Common myeloid progenitor, CD34-positive (primary cell): ENCODE results near the gene OTP.

Experiments
- CTCF ChIA-PET: fragments of 350-600 bp; sonication (Branson Sonifier 250); formaldehyde crosslinking; loops from one replicate; lab custom pipeline; 2021; ENCODE audit warnings: antibody characterized with exemption; lab: Charles Lee
- POLR2A ChIA-PET: fragments of 350-600 bp; sonication (Branson Sonifier 250); formaldehyde crosslinking; loops from one replicate; lab custom pipeline; 2021; ENCODE audit warnings: antibody characterized with exemption; lab: Charles Lee
- DNase-seq, 3 donors: peaks; one replicate each; pipeline versions ENCODE4 v3.0.0 to v3.0.0-alpha.2; 2013
- H3K27ac ChIP-seq, 2 experiments: 1 replicate in 1 of 2; 2 replicates in 1 of 2; pipeline ENCODE4 v1.7.0; 2013; ENCODE audit warnings: inconsistent platforms in 2 of 2, low read length in 2 of 2, mild to moderate bottlenecking in 2 of 2, low read depth in 1 of 2, moderate library complexity in 1 of 2; ENCODE audit not compliant: severe bottlenecking in 2 of 2, insufficient read depth in 1 of 2, poor library complexity in 1 of 2
- H3K27me3 ChIP-seq, 5 experiments: replicated peaks in 2 of 5; 1 replicate in 3 of 5; 2 replicates in 2 of 5; pipeline versions ENCODE4 v1.6.1 to v1.7.0; 2013; ENCODE audit warnings: low read length in 4 of 5, mild to moderate bottlenecking in 2 of 5, moderate library complexity in 2 of 5, inconsistent platforms in 1 of 5; ENCODE audit not compliant: insufficient read depth in 5 of 5, control insufficient read depth in 4 of 5
- H3K36me3 ChIP-seq, 4 experiments: 1 replicate in 2 of 4; 2 replicates in 2 of 4; pipeline versions ENCODE4 v1.6.1 to v1.7.0; 2013; ENCODE audit warnings: low read length in 3 of 4, control low read depth in 1 of 4, mild to moderate bottlenecking in 1 of 4; ENCODE audit not compliant: control insufficient read depth in 4 of 4, insufficient read depth in 4 of 4
- H3K4me1 ChIP-seq, 4 experiments: 1 replicate in 3 of 4; 2 replicates in 1 of 4; pipeline versions ENCODE4 v1.6.1 to v1.7.1; 2013; ENCODE audit warnings: low read length in 3 of 4, mild to moderate bottlenecking in 3 of 4, control low read depth in 1 of 4, inconsistent platforms in 1 of 4, moderate library complexity in 1 of 4; ENCODE audit not compliant: control insufficient read depth in 4 of 4, insufficient read depth in 4 of 4; ENCODE audit errors: control extremely low read depth in 1 of 4
- H3K4me3 ChIP-seq, 7 experiments: 1 replicate in 4 of 7; 2 replicates in 3 of 7; pipeline versions ENCODE4 v1.5.1 to v1.7.0; 2013; ENCODE audit warnings: mild to moderate bottlenecking in 7 of 7, low read length in 6 of 7, moderate library complexity in 6 of 7, inconsistent platforms in 2 of 7, low read depth in 2 of 7, control low read depth in 1 of 7; ENCODE audit not compliant: insufficient read depth in 4 of 7, control insufficient read depth in 1 of 7; ENCODE audit errors: extremely low read depth in 1 of 7
- H3K9me3 ChIP-seq, 5 experiments: 1 replicate in 4 of 5; 2 replicates in 1 of 5; pipeline versions ENCODE4 v1.6.1 to v1.7.1; 2013; ENCODE audit warnings: low read length in 4 of 5, mild to moderate bottlenecking in 2 of 5, inconsistent platforms in 1 of 5, low read depth in 1 of 5, moderate library complexity in 1 of 5; ENCODE audit not compliant: control insufficient read depth in 4 of 5, insufficient read depth in 2 of 5; ENCODE audit errors: control extremely low read depth in 1 of 5
- WGBS: methylation state at CpG from one replicate; pipeline ENCODE4 v1.1.5; 2013; ENCODE audit not compliant: insufficient coverage; 5-methylcytosine and 5-hydroxymethylcytosine counted together

Gene OTP

GRCh38 chr5:77644371-77645157 is 6.1 kb upstream of the OTP start:
- no peak for DNase-seq
- no peak overlapping the region for H3K4me3 ChIP-seq
- H3K9me3 ChIP-seq: no peaks in the 10 kb centered on the region
- H3K36me3 ChIP-seq: no peaks in the 10 kb centered on the region
- H3K27me3 ChIP-seq: peaks cover 52 to 99% (median 73%) of the 10 kb centered on the region in 5 experiments
- ChIA-PET CTCF (interaction anchor here (1.4 to 1.9 kb wide), 2 partner anchors 8 to 493 kb away, joined by 3 to 4 read pairs; no protein-coding TSS in a partner anchor), POLR2A (no interaction called here)
- no peak overlapping the region for H3K27ac ChIP-seq
- peaks cover 0 to 18% (median 10%) of the 10 kb centered on the region in 4 experiments for H3K4me1 ChIP-seq
- WGBS: 24% methylated on average over 7 of the region's 33 CpGs

- H3K36me3 ChIP-seq: no peaks in the 10 kb centered on the region
- no peak overlapping the region for H3K4me3 ChIP-seq
- H3K27ac ChIP-seq: no peak overlapping the region
- ChIA-PET CTCF (interaction anchor here (1.0 kb wide), 1 partner anchor 10 kb away, joined by 3 read pairs; no protein-coding TSS in a partner anchor), POLR2A (interaction anchor here (0.6 kb wide), 1 partner anchor 12 kb away, joined by 3 read pairs; no protein-coding TSS in a partner anchor)
- no peaks in the 10 kb centered on the region for H3K9me3 ChIP-seq
- 10% methylated on average over 20 of the region's 28 CpGs for WGBS
- peaks cover 52 to 100% (median 76%) of the 10 kb centered on the region in 5 experiments for H3K27me3 ChIP-seq
- H3K4me1 ChIP-seq: peaks cover 0 to 21% (median 14%) of the 10 kb centered on the region in 4 experiments
- peak in 1 of 3 donors; percentile 43 for DNase-seq
Measured at GRCh38 chr5:77643654-77644370, 5.3 kb upstream of the OTP start.

- DNase-seq: peak in 1 of 3 donors; percentile 16
- H3K4me1 ChIP-seq: peaks cover 0 to 25% (median 17%) of the 10 kb centered on the region in 4 experiments
- H3K36me3 ChIP-seq: no peaks in the 10 kb centered on the region
- no peak overlapping the region for H3K4me3 ChIP-seq
- H3K27me3 ChIP-seq: peaks cover 54 to 100% (median 74%) of the 10 kb centered on the region in 5 experiments
- ChIA-PET CTCF (interaction anchor here (1.0 kb wide), 1 partner anchor 9 kb away, joined by 3 read pairs; no protein-coding TSS in a partner anchor), POLR2A (no interaction called here)
- H3K9me3 ChIP-seq: no peaks in the 10 kb centered on the region
- H3K27ac ChIP-seq: no peak overlapping the region
- 6% methylated on average over 14 of the region's 21 CpGs for WGBS
Measured at GRCh38 chr5:77642738-77643653, 4.5 kb upstream of the OTP start.

GRCh38 chr5:77641963-77642737 is 3.6 kb upstream of the OTP start:
- no peaks in the 10 kb centered on the region for H3K36me3 ChIP-seq
- CTCF ChIA-PET: no interaction called here
- no peak overlapping the region for H3K27ac ChIP-seq
- POLR2A ChIA-PET: no interaction called here
- peaks cover 53 to 100% (median 79%) of the 10 kb centered on the region in 5 experiments for H3K27me3 ChIP-seq
- H3K4me3 ChIP-seq: no peak overlapping the region
- H3K9me3 ChIP-seq: no peaks in the 10 kb centered on the region
- DNase-seq: no peak
- WGBS: 15% methylated on average over 4 of the region's 19 CpGs
- peaks cover 0 to 25% (median 19%) of the 10 kb centered on the region in 4 experiments for H3K4me1 ChIP-seq

- DNase-seq: peak in 1 of 3 donors; percentile 12
- Histone ChIP-seq H3K9me3 (no peaks in the 10 kb centered on the region), H3K4me1 (peaks cover 0 to 25% (median 19%) of the 10 kb centered on the region in 4 experiments), H3K4me3 (no peak overlapping the region), H3K36me3 (no peaks in the 10 kb centered on the region), H3K27ac (no peak overlapping the region), H3K27me3 (peaks cover 49 to 100% (median 77%) of the 10 kb centered on the region in 5 experiments)
- ChIA-PET CTCF (no interaction called here), POLR2A (no interaction called here)
- 13% methylated on average over 20 of the region's 23 CpGs for WGBS
Measured at GRCh38 chr5:77641397-77641943, 3.0 kb upstream of the OTP start.
